ENCODE data around the gene GPR158.
A peak's percentile ranks its signal among the peaks of the same experiment; 100 is the strongest.

DNA sequence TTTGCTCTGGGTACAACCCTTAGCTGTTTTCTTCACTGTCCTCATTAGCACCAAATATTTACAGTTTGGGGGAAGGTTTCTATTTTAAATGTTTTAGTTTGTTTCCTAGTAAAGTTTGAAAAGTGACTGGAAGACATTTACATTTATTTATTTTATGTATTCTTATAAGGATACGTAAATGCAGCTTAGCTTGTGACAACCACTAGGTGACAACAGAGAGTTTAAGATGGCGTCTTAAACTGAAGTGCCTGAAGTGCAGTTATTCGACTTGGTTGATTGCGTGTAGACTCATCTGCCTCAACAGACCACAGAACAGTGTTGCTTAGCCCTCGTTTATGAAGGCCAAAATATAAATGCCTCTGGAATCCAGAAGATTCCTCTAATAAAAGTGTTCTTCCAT, 381.1 kb downstream of the GPR158 start:
- TF ChIP-seq CTCF (IDR thresholded peaks at IDR 0.05; ENCODE audit: control extremely low read depth in 1 of 3, insufficient read depth in 1 of 3, low read depth in 1 of 3, low read length in 3 of 3) (peak in 2 of 3 experiments; percentile 32 to 41; a peak in 2 of 4 replicates), POLR2A (IDR thresholded peaks at IDR 0.05; ENCODE audit: control extremely low read depth in 1 of 2, low read depth in 2 of 2, low read length in 2 of 2) (no peak), POLR2AphosphoS5 (IDR thresholded peaks at IDR 0.05; ENCODE audit: low read depth, low read length) (no peak), MAX (IDR thresholded peaks at IDR 0.05) (no peak), RNF2 (IDR thresholded peaks at IDR 0.05; ENCODE audit: borderline replicate concordance, low read depth, low read length, missing control alignments, poor library complexity, severe bottlenecking) (no peak), RAD21 (IDR thresholded peaks at IDR 0.05 in 1 of 2, conservative IDR thresholded peaks at IDR 0.05 in 1 of 2; ENCODE audit: low read depth in 2 of 2, low read length in 2 of 2) (peak; percentile 38 to 47), TEAD4 (IDR thresholded peaks at IDR 0.05; ENCODE audit: low read depth, low read length) (no peak), EZH2 (IDR thresholded peaks at IDR 0.05; ENCODE audit: low read depth, low read length, severe bottlenecking) (no peak), EP300 (IDR thresholded peaks at IDR 0.05; ENCODE audit: borderline replicate concordance in 1 of 2, low read depth in 2 of 2, low read length in 2 of 2) (no peak), RFX5 (IDR thresholded peaks at IDR 0.05; ENCODE audit: borderline replicate concordance, low read depth, low read length) (no peak), CEBPB (IDR thresholded peaks at IDR 0.05; ENCODE audit: low read depth, low read length) (no peak)
- TF ChIP-seq, protein P1, sequence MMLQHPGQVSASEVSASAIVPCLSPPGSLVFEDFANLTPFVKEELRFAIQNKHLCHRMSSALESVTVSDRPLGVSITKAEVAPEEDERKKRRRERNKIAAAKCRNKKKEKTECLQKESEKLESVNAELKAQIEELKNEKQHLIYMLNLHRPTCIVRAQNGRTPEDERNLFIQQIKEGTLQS (IDR thresholded peaks at IDR 0.05; ENCODE audit: insufficient read depth, low read depth, low read length): no peak
